ENCODE results near the gene CRYAA.

CRYAA gene

DNA sequence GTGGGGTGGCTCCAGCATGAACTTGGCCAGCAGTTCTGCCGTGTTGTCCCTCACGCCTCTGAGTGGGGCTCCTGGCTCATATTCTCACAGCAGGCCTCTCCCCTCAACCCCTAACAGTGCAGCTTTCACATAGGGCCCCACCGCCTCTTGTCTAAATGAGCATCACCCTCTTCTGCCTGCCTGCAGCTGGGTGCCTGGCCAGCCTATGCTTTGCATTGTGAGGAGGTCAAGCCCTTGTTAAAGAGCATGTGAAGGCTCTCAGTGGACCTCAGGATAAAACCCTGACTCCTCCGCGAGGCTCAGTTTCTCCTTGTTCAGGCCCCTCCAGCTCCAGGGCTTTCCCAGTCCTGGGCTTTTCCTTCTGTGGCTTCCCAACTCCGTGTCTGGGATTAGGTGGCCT is 34.8 kb downstream of the CRYAA start:
- DNase-seq (ENCODE audit: low spot score), result no peak

GRCh38 chr21:43204638-43205037 is 35.8 kb downstream of the CRYAA start:
- DNase-seq (ENCODE audit: low spot score), result no peak

DNA sequence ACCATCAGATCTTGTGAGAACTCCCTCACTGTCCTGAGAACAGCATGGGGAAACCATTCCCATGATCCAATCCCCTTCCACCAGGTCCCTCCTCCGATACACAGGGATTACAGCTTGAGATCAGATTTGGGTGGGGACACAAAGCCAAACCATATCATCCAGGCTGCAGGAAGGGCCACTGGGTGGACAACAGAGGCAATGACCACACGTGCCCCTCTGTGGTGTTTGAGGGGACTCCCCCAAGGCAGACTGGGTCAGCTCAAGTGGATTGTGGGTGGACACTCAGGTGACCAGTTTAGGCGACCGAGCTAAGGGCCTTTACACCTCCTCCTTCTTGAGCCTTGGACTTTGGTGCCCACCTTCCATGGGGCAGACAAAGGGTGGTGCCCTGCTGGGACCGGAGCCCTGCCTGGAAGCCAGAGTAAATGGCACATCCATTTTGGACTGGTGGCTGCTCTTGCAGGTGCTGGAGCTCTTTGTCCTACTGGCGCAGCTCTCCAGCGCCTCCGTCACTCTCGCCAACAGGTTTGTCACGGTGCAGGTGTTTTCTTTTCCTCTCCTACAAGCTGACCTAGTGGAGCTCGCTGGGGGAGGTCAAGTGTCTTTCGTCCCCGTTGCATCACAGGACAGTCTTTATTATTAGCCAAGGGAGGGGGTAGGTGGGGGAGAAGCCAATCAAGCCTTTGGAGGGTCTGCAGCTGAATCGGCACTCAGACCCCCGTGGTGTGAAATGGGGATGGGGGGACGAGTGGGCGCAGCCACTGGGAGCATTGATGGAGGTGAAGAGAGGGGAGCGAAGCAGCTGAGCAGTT is 37.6 kb downstream of the CRYAA start:
- DNase-seq (ENCODE audit: low spot score), result no peak

DNA sequence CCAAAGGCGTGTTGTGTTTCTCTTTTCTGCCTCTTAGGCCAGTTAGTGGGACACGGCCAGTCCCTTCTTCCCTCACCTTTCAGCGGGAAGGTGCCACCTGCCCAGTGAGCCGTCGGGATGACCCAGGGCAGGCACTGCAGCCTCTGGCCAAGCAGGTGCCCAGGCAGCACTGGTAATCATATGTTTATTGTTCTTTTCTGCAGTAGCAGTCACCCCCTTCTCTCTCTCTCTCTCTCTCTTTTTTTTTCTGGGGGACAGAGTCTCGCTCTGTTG is 38.2 kb downstream of the CRYAA start:
- no peak for DNase-seq (ENCODE audit: low spot score)

DNA sequence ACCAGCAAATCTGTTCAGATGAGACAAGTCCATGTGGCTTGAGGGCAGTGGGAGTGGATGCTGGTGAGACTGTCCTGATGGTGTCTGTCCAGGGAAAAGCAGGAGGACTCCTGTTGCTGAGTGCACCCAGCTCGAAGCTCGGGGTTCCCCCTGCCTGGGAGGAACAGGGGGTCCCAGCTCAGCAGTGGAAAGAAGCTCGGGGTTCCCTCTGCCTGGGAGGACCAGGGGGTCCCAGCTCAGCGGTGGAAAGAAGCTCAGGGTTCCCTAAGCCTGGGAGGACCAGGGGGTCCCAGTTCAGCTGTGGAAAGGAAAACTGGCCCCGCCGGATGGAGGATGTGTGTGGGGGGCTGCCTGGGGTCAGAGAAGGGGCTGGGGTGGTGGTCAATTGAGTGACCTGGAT is 39.1 kb downstream of the CRYAA start:
- DNase-seq (ENCODE audit: low spot score), result no peak

DNA sequence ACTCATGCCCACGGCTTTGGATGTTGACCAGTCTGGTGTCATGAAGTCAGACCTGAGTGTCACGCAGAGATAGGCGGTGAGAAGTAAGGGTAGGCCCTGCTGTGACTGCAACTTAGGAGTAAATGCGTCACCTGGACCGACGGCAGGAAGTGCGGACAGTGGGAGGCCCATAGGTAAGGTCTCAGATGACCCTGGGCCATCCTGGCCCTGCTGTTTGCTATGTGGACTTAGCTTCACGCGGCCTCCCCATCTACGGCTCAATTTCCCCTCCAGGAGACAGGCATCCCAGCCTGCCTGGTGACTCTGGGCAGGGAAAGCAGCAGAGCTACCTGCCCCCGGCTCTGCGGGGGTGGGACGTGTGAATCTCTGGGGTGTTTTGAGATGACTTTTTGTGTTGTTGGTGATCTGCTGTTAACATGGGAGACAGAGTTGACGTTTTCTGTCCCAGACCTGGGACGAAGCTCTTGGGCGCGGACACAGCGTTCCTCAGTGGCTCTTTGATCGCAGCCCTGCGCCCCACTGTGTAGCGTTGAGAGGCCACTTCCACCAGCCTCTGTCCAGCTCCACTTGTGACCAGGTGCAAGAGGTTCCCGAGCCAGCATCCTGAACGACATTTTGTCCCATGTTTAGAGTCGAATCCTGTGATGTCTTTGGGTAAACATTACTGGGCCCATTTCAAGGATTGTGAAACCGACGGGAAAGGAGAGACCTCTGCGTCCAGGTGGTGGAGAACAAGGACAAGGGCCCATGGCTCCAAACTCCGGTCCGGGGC is 39.9 kb downstream of the CRYAA start:
- no peak for DNase-seq (ENCODE audit: low spot score)

DNA sequence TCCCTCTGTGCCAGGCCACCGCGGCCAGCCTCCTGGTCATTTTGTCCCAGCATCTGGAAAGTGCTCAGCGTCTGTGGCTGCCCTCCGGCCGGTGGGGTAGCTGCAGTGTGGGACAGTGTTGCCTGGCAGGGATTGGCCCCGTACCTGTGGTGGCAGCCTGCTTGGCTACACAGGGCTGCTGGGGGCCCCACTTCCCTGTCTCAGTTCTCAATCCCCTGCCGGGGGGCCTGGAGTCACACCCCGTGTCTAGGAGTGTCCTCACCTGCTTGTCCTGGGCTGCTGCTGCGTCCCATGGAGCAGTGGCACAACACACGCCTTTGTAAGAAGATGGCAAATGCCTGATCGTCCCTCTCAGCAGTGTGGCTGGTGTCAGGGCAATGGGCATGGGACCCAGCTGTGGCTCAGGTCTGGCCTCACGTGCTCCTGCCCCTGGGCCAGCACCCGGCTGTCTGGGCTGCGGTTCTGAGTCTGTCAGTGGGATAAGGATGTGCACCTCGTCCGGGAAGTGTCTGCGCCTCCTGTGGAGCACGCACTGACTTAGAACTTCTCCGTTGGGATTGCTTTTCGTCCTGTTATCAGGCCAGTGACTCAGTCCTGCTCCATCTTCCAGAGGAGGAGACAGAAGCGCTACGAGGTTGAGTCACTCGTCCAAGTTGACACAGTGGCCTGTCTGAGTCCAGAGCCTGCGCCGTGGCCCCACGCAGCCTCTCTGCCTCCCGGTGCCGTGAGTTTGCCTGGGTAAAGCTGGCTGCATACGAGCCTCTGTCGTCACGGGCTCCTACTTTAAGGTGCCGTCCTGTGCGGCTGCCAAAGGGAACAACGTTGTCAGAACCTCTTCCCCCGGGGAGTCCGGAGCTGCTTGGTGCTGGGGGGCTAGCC is 41.0 kb downstream of the CRYAA start:
- peak; percentile 46 for DNase-seq (ENCODE audit: low spot score)

- no peak for DNase-seq (ENCODE audit: low spot score)
Observed at GRCh38 chr21:43210454-43211071, 41.8 kb downstream of the CRYAA start.

DNA sequence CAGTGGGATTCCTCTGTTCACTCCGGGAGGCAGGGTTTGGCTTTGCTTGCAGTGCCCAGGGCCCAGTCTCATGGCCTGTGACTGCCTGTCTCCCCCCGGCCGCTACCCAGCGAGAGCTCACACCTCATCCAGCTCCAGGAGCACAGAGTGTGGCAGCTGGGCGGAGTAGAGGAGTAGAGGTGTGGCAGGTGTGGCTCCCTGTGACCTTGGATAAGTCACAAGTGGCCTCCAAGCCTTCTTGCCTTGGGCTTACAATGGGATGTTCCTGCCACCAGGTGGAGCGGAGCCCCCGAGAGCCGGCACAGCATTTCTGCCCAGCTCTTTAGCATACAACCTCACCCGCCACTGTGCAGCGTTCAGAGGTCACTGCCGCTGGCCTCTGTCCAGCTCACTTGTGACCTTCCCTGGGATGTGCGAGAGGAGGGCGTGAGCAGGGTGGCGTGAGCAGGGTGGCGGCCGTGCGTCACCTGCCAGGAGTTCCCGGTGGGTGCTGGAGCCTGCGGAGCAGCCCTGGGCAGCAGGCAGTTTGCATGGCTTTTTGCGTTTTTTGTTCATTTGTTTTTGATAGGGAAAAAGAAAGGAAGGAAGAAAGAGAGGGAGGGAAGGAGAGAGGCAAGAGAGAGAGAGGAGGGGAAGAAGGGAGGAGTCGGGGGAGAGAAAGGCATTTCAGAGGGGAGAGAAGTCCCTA is 42.4 kb downstream of the CRYAA start:
- no peak for DNase-seq (ENCODE audit: low spot score)

- no peak for DNase-seq (ENCODE audit: low spot score)
Observed at GRCh38 chr21:43211760-43212115, 42.9 kb downstream of the CRYAA start.
